ENCODE data around the gene OSBPL10.

DNA sequence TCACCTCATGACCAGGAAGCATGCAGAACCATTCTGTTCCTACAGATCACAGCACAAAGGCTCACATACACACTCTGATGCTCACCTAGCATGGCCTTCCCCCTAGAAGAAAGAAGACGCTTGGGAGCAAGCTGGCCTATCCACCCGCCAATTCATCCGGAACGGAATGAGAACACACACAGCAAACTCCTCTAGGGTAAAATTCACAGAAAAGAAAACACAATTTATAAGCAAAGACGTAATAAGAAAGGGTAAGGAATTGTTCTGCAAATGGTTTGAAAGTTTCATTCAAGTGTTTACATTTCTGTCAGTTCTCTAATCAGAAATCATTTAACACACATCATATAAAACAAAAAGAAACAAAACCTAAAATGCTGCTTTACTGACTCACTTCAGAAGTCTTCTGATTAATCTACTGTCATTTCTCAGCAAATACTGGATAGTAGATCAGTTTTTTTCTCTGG, 218.1 kb downstream of the OSBPL10 start:
- TF ChIP-seq, protein P1, sequence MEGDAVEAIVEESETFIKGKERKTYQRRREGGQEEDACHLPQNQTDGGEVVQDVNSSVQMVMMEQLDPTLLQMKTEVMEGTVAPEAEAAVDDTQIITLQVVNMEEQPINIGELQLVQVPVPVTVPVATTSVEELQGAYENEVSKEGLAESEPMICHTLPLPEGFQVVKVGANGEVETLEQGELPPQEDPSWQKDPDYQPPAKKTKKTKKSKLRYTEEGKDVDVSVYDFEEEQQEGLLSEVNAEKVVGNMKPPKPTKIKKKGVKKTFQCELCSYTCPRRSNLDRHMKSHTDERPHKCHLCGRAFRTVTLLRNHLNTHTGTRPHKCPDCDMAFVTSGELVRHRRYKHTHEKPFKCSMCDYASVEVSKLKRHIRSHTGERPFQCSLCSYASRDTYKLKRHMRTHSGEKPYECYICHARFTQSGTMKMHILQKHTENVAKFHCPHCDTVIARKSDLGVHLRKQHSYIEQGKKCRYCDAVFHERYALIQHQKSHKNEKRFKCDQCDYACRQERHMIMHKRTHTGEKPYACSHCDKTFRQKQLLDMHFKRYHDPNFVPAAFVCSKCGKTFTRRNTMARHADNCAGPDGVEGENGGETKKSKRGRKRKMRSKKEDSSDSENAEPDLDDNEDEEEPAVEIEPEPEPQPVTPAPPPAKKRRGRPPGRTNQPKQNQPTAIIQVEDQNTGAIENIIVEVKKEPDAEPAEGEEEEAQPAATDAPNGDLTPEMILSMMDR (conservative IDR thresholded peaks at IDR 0.05; ENCODE audit: low read depth, low read length), result no peak
- no peak for TF ChIP-seq EZH2 (IDR thresholded peaks at IDR 0.05; ENCODE audit: borderline replicate concordance, low read depth, low read length, poor library complexity, severe bottlenecking)
